ENCODE data around the gene ME3.

Gene ME3

GRCh38 chr11:86632499-86633269 is 39.7 kb downstream of the ME3 start:
- TF ChIP-seq POLR2AphosphoS5 (IDR thresholded peaks at IDR 0.05; ENCODE audit: low read depth, low read length) (no peak), TAF1 (IDR thresholded peaks at IDR 0.05; ENCODE audit: borderline replicate concordance, insufficient read depth, low read length) (no peak), FOXP2 (optimal IDR thresholded peaks at IDR 0.05; ENCODE audit: borderline replicate concordance, extremely low read depth, extremely low read length, insufficient read depth) (peak; percentile 77), SIN3A (IDR thresholded peaks at IDR 0.05; ENCODE audit: borderline replicate concordance, insufficient read depth, low read length) (no peak)

- TF ChIP-seq SIN3A (IDR thresholded peaks at IDR 0.05; ENCODE audit: borderline replicate concordance, insufficient read depth, low read length) (no peak), POLR2AphosphoS5 (IDR thresholded peaks at IDR 0.05; ENCODE audit: low read depth, low read length) (no peak), TAF1 (IDR thresholded peaks at IDR 0.05; ENCODE audit: borderline replicate concordance, insufficient read depth, low read length) (no peak), FOXP2 (optimal IDR thresholded peaks at IDR 0.05; ENCODE audit: borderline replicate concordance, extremely low read depth, extremely low read length, insufficient read depth) (no peak), REST (IDR thresholded peaks at IDR 0.05; ENCODE audit: insufficient read depth in 1 of 2, low read depth in 2 of 2, low read length in 2 of 2) (no peak)
These were observed 42.0 kb downstream of the ME3 start for GRCh38 chr11:86630229-86630981.

- TF ChIP-seq SIN3A (IDR thresholded peaks at IDR 0.05; ENCODE audit: borderline replicate concordance, insufficient read depth, low read length) (no peak), FOXP2 (optimal IDR thresholded peaks at IDR 0.05; ENCODE audit: borderline replicate concordance, extremely low read depth, extremely low read length, insufficient read depth) (no peak), TAF1 (IDR thresholded peaks at IDR 0.05; ENCODE audit: borderline replicate concordance, insufficient read depth, low read length) (no peak), POLR2AphosphoS5 (IDR thresholded peaks at IDR 0.05; ENCODE audit: low read depth, low read length) (no peak), REST (IDR thresholded peaks at IDR 0.05; ENCODE audit: insufficient read depth in 1 of 2, low read depth in 2 of 2, low read length in 2 of 2) (no peak)
These were observed 43.2 kb downstream of the ME3 start for GRCh38 chr11:86629045-86629706.

- no peak for TF ChIP-seq FOXP2 (optimal IDR thresholded peaks at IDR 0.05; ENCODE audit: borderline replicate concordance, extremely low read depth, extremely low read length, insufficient read depth)
These were observed 44.5 kb downstream of the ME3 start for GRCh38 chr11:86627776-86628455.

- no peak for TF ChIP-seq POLR2AphosphoS5 (IDR thresholded peaks at IDR 0.05; ENCODE audit: low read depth, low read length)
- TF ChIP-seq TAF1 (IDR thresholded peaks at IDR 0.05; ENCODE audit: borderline replicate concordance, insufficient read depth, low read length): no peak
- no peak for TF ChIP-seq SIN3A (IDR thresholded peaks at IDR 0.05; ENCODE audit: borderline replicate concordance, insufficient read depth, low read length)
- TF ChIP-seq FOXP2 (optimal IDR thresholded peaks at IDR 0.05; ENCODE audit: borderline replicate concordance, extremely low read depth, extremely low read length, insufficient read depth): no peak
- TF ChIP-seq REST (IDR thresholded peaks at IDR 0.05; ENCODE audit: insufficient read depth in 1 of 2, low read depth in 2 of 2, low read length in 2 of 2): no peak
These were observed 46.4 kb downstream of the ME3 start for GRCh38 chr11:86625981-86626380.

All from PFSK-1 (cell line).